IMR-90 (cell line): Measurements from ENCODE around the gene GCK. TPM values are rescaled to one million over a fixed set of nuclear protein-coding genes. Genes with fewer than 3 reads are reported as not detected.

Experiments used
- ATAC-seq: fragments of 200-7000 bp; cut with Tn5 transposase; 2 replicates; pipeline ENCODE4 v1.9.1; 2020; ENCODE audit warnings: low read depth, mild to moderate bottlenecking, moderate library complexity
- BruUV-seq: library from RNA; stranded (reverse); fragments of 400-500 nt; replicated peaks from 2 replicates; lab custom pipeline; 2021; lab: Mats Ljungman, UMichigan
- CTCF ChIA-PET: fragments of 300-600 bp; formaldehyde crosslinking; extraction: SDS; loops from one replicate; lab custom pipeline; 2021; ENCODE audit warnings: antibody characterized with exemption; lab: Yijun Ruan, JAX
- POLR2A ChIA-PET: fragments of 300-600 bp; sonication (Branson Sonifier 250); formaldehyde crosslinking; loops from one replicate; lab custom pipeline; 2022; ENCODE audit warnings: antibody characterized with exemption; ENCODE audit not compliant: unreplicated experiment; lab: Charles Lee
- DNase-seq: peaks from one replicate; pipeline ENCODE4 v3.0.0; 2013
- H2AFZ ChIP-seq: replicated peaks from 2 replicates; pipeline ENCODE3; 2013; ENCODE audit warnings: low read length, mild to moderate bottlenecking; ENCODE audit not compliant: poor library complexity
- H2AK5ac ChIP-seq: 2 replicates; pipeline ENCODE4 v1.6.1; 2013; ENCODE audit warnings: low read depth, low read length, inconsistent platforms
- H2AK9ac ChIP-seq: replicated peaks from 2 replicates; pipeline ENCODE3; 2013; ENCODE audit warnings: mild to moderate bottlenecking, low read depth, low read length, moderate library complexity; ENCODE audit not compliant: poor library complexity
- H2BK120ac ChIP-seq: 2 replicates; pipeline ENCODE4 v1.6.1; 2013; ENCODE audit warnings: low read depth, low read length, inconsistent platforms
- H2BK15ac ChIP-seq: 3 replicates; pipeline ENCODE4 v1.6.1; 2013; ENCODE audit warnings: low read depth, low read length, inconsistent platforms
- H2BK20ac ChIP-seq: 2 replicates; pipeline ENCODE4 v1.6.1; 2013; ENCODE audit warnings: low read depth, mild to moderate bottlenecking, inconsistent platforms, low read length, moderate library complexity
- H2BK5ac ChIP-seq: 2 replicates; pipeline ENCODE4 v1.6.1; 2013; ENCODE audit warnings: mild to moderate bottlenecking, low read depth, low read length, inconsistent platforms; ENCODE audit not compliant: poor library complexity, severe bottlenecking
- H3K14ac ChIP-seq: replicated peaks from 2 replicates; pipeline ENCODE4 v1.6.1; 2013; ENCODE audit warnings: low read depth, low read length, inconsistent platforms
- H3K18ac ChIP-seq: 2 replicates; pipeline ENCODE4 v1.6.1; 2013; ENCODE audit warnings: low read depth, low read length, control low read depth
- H3K23ac ChIP-seq: 2 replicates; pipeline ENCODE4 v1.6.1; 2013; ENCODE audit warnings: low read depth, low read length, inconsistent platforms
- H3K27ac ChIP-seq: 2 replicates; pipeline ENCODE4 v1.5.1; 2013; ENCODE audit warnings: mild to moderate bottlenecking, control low read depth, low read length; ENCODE audit not compliant: insufficient read depth
- H3K27me3 ChIP-seq: 2 replicates; pipeline ENCODE4 v1.6.1; 2013; ENCODE audit warnings: low read length; ENCODE audit not compliant: control insufficient read depth, insufficient read depth
- H3K36me3 ChIP-seq: 2 replicates; pipeline ENCODE4 v1.6.1; 2013; ENCODE audit warnings: low read length, mixed read lengths; ENCODE audit not compliant: control insufficient read depth, insufficient read depth
- H3K4ac ChIP-seq: 2 replicates; pipeline ENCODE4 v1.6.1; 2013; ENCODE audit warnings: low read depth, low read length, inconsistent platforms
- H3K4me1 ChIP-seq: 2 replicates; pipeline ENCODE4 v1.6.1; 2013; ENCODE audit warnings: low read length, mixed read lengths; ENCODE audit not compliant: control insufficient read depth, insufficient read depth
- H3K4me2 ChIP-seq: 2 replicates; pipeline ENCODE4 v1.6.1; 2013; ENCODE audit warnings: low read depth, mild to moderate bottlenecking, control low read depth, low read length, moderate library complexity
- H3K4me3 ChIP-seq: 2 replicates; pipeline ENCODE4 v1.5.1; 2013; ENCODE audit warnings: low read depth, mild to moderate bottlenecking, control low read depth, low read length, moderate library complexity; ENCODE audit not compliant: insufficient read depth
- H3K56ac ChIP-seq: 2 replicates; pipeline ENCODE4 v1.6.1; 2013; ENCODE audit warnings: low read length, inconsistent platforms; ENCODE audit not compliant: insufficient read depth; ENCODE audit errors: extremely low read depth
- H3K79me1 ChIP-seq, 2 experiments: 2 replicates each; pipeline ENCODE4 v1.6.1; 2013; ENCODE audit warnings: low read length in 2 of 2, inconsistent platforms in 1 of 2, low read depth in 1 of 2
- H3K9ac ChIP-seq: 2 replicates; pipeline ENCODE4 v1.6.1; 2013; ENCODE audit warnings: low read depth, low read length, control low read depth
- H3K9me1 ChIP-seq: 2 replicates; pipeline ENCODE4 v1.6.1; 2013; ENCODE audit warnings: low read length, inconsistent platforms; ENCODE audit not compliant: insufficient read depth
- H3K9me3 ChIP-seq: 2 replicates; pipeline ENCODE4 v1.6.1; 2013; ENCODE audit warnings: low read length; ENCODE audit not compliant: control insufficient read depth, insufficient read depth
- H4K20me1 ChIP-seq: 2 replicates; pipeline ENCODE4 v1.6.1; 2013; ENCODE audit warnings: low read length, inconsistent platforms; ENCODE audit not compliant: insufficient read depth
- H4K5ac ChIP-seq: 2 replicates; pipeline ENCODE4 v1.6.1; 2013; ENCODE audit warnings: mild to moderate bottlenecking, low read depth, low read length, control low read depth
- H4K8ac ChIP-seq, 2 experiments: 2 replicates each; pipeline ENCODE4 v1.6.1; 2013; ENCODE audit warnings: low read depth in 2 of 2, low read length in 2 of 2, control low read depth in 1 of 2, inconsistent platforms in 1 of 2
- H4K91ac ChIP-seq: 2 replicates; pipeline ENCODE4 v1.6.1; 2013; ENCODE audit warnings: low read depth, low read length, inconsistent platforms; ENCODE audit not compliant: insufficient read depth
- CEBPB ChIP-seq: IDR thresholded peaks from 2 replicates; pipeline ENCODE4 v1.6.1; 2012; ENCODE audit warnings: low read depth, low read length, improper control_type of control experiment
- NFE2L2 ChIP-seq: fragments of 150-350 bp; IDR thresholded peaks from 2 replicates; pipeline ENCODE4 v1.6.1; 2016; ENCODE audit warnings: low read depth, mild to moderate bottlenecking, low read length
- RFX5 ChIP-seq: IDR thresholded peaks from 2 replicates; pipeline ENCODE4 v1.8.0; 2012; ENCODE audit warnings: low read depth, mild to moderate bottlenecking, low read length, moderate library complexity
- WGBS, 2 experiments: methylation state at CpG; one replicate each; pipeline versions ENCODE4 v1.1.5 to v1.1.7; 2013; ENCODE audit warnings: missing lambda C conversion rate in 2 of 2; ENCODE audit not compliant: insufficient read length in 1 of 2; ENCODE audit errors: extremely low coverage in 2 of 2; 5-methylcytosine and 5-hydroxymethylcytosine counted together
- dilution Hi-C: fragments of 300-500 bp; cut with HindIII; formaldehyde crosslinking; loops from one replicate; pipeline ENCODE4 v1.14.3; 2018; ENCODE audit warnings: low sequenced_read_pairs; ENCODE audit not compliant: unreplicated experiment
- in situ Hi-C: fragments of 300-500 bp; cut with MboI; formaldehyde crosslinking; loops from 3 replicates; pipeline ENCODE4 v1.14.3; 2019; ENCODE audit warnings: low sequenced_read_pairs, inconsistent platforms, mixed read lengths
- intact Hi-C: fragments of 100-400 bp; cut with micrococcal nuclease; formaldehyde crosslinking; loops from 2 replicates; pipeline ENCODE4 v1.10.0; 2022
- polyA plus RNA-seq, 3 experiments: library from polyadenylated mRNA; depleted of rRNA; stranded (reverse); fragments of >200 nt; gene quantifications; 2 replicates each; pipeline ENCODE4 v1.2.3, GENCODE V29; 2012; ENCODE audit warnings: low replicate concordance in 1 of 3
- total RNA-seq: library from RNA; depleted of rRNA; stranded (reverse); fragments of >200 nt; gene quantifications from 2 replicates; pipeline ENCODE4 v1.2.3, GENCODE V29; 2012

GCK gene
- total and polyA plus RNA-seq, 2 of the 4 experiments (the other 2 are of a cell fraction) = 0.14 to 0.18 TPM

- no peak for TF ChIP-seq RFX5
Measured at GRCh38 chr7:44162785-44163395, 26.3 kb downstream of the GCK start (continued).

- H3K9ac ChIP-seq = no peak overlapping the region
- H3K27me3 ChIP-seq = peaks cover under 1% of the 10 kb centered on the region
- H2BK5ac ChIP-seq = peak overlapping the region; percentile 14
- in situ Hi-C loops (no loop called here), dilution Hi-C loops (no loop called here), intact Hi-C loops (no loop called here)
- CTCF ChIA-PET = no interaction called here
- H2BK20ac ChIP-seq = peak overlapping the region; percentile 71
- no TSS peak for BruUV-seq
- no peak overlapping the region for H2AFZ ChIP-seq
- no peaks in the 10 kb centered on the region for H3K79me1 ChIP-seq
- peak overlapping the region; percentile 64; the same call in 1 of the 2 replicates for H3K18ac ChIP-seq
- H3K4me2 ChIP-seq = no peak overlapping the region
- peaks cover 7% of the 10 kb centered on the region; the same call in 1 of the 2 replicates for H3K9me1 ChIP-seq
- H3K9me3 ChIP-seq = no peaks in the 10 kb centered on the region
- DNase-seq (no peak), ATAC-seq (no peak)
- H4K91ac ChIP-seq = no peak overlapping the region; the same call in 1 of the 2 replicates
- H2AK5ac ChIP-seq = peak overlapping the region; percentile 83
- 0 out of 3 replicates have a peak overlapping the region, but pooled peaks have one; percentile 10 for H2BK15ac ChIP-seq
- WGBS, 2 experiments = no CpG with 5 or more reads among the region's 4 CpGs
- no peak overlapping the region for H3K14ac ChIP-seq
- peaks cover 8% of the 10 kb centered on the region for H3K4me1 ChIP-seq
- no peak overlapping the region for H3K4me3 ChIP-seq
- no peak overlapping the region for H2AK9ac ChIP-seq
- no peaks in the 10 kb centered on the region for H3K36me3 ChIP-seq
- H2BK120ac ChIP-seq = no peak overlapping the region; the same call in 1 of the 2 replicates
- H3K27ac ChIP-seq = no peak overlapping the region
- 0 out of 4 replicates have a peak overlapping the region, but pooled peaks of 1 of the 2 experiments have one; percentile 62 for H4K8ac ChIP-seq
- POLR2A ChIA-PET = no interaction called here
- H4K5ac ChIP-seq = no peak overlapping the region
- H3K56ac ChIP-seq = no peak overlapping the region
- peak overlapping the region; percentile 35; the same call in 1 of the 2 replicates for H3K4ac ChIP-seq
- H3K23ac ChIP-seq = peak overlapping the region; percentile 32; the same call in 1 of the 2 replicates
- H4K20me1 ChIP-seq = no peaks in the 10 kb centered on the region
- TF ChIP-seq CEBPB (peak; percentile 33; the same call in 1 of the 2 replicates), NFE2L2 (no peak)
Measured at GRCh38 chr7:44162179-44162578, 27.1 kb downstream of the GCK start.
